GM19397 (cell line): ENCODE results near the gene RRP8.

Experiments used
- ATAC-seq: cut with Tn5 transposase; IDR thresholded peaks from one replicate; pipeline ENCODE4 v1.9.1; 2021; ENCODE audit warnings: mild to moderate bottlenecking, moderate library complexity; ENCODE audit not compliant: unreplicated experiment

Gene RRP8

GRCh38 chr11:6572215-6572614 lies 31.2 kb downstream of the RRP8 start:
- no peak for ATAC-seq

DNA sequence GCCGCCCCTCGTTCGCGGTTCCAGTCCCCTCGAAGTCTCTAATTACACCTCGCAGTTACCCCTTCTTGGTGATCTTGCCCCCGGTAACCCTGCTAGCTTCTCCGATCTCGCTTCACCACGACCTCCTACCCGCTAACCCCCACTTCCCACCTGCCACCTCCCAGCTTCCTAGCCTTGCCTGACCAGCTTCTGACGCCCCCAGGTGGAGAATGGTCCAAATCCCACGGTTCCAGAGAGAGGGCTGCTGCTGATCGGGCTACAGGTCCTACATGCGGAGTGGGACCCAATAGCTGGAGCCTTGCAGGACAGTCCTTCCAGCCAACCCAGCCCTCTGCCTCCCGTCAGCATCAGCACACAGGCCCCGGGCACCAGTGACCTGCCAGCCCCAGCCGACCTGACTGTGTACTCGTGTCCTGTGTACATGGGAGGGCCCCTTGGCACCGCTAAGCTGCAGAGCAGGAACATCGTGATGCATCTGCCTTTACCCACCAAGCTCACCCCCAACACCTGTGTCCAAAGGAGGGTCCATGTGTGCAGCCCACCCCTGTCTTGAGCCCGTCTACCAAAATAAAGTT lies 31.9 kb downstream of the RRP8 start:
- ATAC-seq, result no peak

GRCh38 chr11:6570691-6571427 lies 32.6 kb downstream of the RRP8 start:
- ATAC-seq, result no peak

DNA sequence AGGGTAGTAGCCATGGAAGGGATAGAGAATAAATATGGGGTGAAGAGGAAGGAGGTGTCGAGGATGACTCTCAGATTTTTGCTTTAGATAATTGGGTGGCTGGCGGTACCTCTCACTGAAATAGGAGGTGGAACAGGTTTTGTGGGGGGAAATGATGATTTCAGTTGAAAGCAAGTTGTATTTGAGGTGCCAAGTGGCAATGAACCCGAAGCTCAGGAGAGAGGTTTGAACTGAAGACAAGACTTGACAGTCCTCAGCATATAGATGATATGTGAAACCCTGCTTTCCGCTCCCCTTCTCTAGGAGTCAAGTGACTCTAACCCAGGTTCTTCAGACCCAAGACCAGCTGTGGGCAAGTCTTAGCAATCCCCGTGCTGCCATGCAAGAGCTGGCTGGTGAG lies 33.7 kb downstream of the RRP8 start:
- ATAC-seq, result no peak

GRCh38 chr11:6568191-6568918 lies 35.1 kb downstream of the RRP8 start:
- no peak for ATAC-seq

DNA sequence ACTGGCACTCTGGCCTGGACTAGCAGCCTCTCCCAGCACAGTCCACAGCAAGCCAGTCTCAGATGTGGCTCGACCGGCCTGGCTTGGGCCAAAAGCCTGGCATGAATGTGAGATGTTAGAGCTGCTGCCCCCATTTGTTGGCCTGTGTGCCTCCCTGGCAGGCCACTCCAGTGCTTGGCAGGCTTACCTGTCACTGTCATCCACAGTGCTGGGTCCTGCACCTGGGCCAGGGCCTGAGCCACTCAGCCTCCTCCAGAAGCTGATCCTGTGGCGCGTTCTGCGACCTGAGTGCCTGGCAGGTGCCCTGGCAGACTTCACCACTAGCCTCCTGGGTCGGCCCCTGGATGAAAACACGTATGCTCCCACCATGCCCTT lies 36.1 kb downstream of the RRP8 start:
- no peak for ATAC-seq

DNA sequence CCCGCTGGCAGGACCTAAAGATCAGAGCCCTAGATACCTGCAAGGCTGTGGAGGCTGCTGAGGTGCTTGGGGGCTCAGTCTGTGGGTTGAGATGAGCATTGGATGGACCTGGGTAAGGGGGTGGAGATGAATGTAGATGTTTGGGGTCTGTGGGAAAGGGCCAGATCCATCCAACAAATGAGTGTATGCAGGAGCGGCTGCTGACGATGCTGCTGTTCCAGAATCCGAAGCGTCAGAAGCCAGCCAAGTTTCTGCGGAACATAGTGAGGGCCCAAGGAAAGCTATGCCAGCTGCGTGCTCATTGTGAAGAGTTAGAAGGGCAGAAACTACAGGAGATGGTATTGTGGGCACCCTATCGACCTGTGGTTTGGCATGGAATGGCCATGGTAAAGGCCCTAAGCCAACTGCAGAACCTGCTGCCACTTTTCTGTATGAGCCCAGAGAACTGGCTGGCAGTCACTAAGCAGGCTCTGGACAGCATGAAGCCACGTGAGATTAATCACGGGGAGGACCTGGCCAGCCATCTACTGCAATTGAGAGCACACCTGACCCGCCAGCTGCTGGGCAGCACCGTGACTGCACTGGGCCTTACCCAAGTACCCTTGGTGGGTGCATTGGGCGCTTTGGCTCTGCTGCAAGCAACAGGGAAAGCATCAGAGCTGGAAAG lies 36.6 kb downstream of the RRP8 start:
- ATAC-seq, result no peak

- no peak for ATAC-seq
These were observed 37.3 kb downstream of the RRP8 start for GRCh38 chr11:6565988-6566703.

DNA sequence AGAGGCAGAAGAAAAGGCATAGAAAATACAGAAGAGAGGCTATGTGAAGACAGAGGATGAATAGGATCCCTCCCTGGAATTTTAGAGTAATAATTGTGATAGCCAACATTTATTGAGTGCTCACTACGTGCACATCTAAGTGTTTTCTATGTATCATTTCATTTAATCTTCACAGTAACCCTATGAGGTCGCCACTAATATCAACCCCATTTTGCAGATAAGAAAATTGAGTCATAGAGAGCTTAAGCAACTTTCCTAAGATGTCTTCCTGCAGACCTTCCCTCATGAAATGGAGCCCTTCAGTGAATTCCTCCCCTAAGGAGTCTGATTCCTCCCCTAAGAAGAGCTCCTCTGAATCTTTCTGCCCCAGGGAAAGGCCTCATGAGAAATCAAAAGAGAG lies 38.1 kb downstream of the RRP8 start:
- no peak for ATAC-seq

DNA sequence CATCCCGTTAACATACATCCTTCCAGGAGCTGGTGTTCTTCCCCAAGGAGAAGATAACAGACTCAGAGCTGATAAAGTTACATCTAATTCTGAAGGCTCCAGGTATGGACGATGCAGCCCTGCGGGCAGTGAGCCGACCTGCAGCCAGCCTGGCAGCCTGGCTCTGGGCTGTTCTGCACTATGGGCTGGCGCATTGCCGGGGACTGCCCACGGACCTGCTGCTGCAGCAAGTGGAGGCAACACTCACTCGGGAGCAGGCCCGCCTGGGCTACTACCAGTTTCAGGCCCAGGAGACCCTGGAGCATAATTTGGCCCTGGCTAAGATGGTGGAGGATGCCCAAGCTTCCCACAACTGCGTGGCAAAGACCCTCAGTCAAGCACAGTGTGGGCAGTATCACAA lies 39.7 kb downstream of the RRP8 start:
- ATAC-seq, result no peak

DNA sequence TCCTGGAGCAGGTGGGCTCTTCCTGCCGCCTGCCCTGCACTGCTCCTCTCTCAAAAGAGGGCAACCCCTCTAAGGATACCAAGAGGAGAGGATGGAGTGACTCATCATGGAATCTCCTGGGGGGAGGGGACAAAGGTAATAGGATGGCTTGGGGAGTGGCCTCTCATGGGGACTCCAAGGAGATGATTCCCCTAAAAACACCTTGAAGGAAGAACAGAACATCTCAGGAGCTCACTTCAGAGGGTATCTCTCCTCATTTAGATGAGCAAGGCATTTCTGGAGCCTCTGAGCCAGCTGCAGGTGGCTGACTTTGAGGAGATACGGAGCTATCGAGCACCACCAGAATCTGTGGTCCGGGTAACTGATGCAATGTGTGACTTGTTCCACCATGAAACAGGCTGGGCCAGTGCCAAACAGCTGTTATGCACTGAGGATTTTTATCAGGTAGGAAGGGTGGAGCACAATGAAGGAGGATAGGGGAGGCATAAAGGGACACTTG lies 40.2 kb downstream of the RRP8 start:
- ATAC-seq, result no peak

- no peak for ATAC-seq
These were observed 42.1 kb downstream of the RRP8 start for GRCh38 chr11:6561288-6561687.

- no peak for ATAC-seq
These were observed 44.0 kb downstream of the RRP8 start for GRCh38 chr11:6559369-6559768.

DNA sequence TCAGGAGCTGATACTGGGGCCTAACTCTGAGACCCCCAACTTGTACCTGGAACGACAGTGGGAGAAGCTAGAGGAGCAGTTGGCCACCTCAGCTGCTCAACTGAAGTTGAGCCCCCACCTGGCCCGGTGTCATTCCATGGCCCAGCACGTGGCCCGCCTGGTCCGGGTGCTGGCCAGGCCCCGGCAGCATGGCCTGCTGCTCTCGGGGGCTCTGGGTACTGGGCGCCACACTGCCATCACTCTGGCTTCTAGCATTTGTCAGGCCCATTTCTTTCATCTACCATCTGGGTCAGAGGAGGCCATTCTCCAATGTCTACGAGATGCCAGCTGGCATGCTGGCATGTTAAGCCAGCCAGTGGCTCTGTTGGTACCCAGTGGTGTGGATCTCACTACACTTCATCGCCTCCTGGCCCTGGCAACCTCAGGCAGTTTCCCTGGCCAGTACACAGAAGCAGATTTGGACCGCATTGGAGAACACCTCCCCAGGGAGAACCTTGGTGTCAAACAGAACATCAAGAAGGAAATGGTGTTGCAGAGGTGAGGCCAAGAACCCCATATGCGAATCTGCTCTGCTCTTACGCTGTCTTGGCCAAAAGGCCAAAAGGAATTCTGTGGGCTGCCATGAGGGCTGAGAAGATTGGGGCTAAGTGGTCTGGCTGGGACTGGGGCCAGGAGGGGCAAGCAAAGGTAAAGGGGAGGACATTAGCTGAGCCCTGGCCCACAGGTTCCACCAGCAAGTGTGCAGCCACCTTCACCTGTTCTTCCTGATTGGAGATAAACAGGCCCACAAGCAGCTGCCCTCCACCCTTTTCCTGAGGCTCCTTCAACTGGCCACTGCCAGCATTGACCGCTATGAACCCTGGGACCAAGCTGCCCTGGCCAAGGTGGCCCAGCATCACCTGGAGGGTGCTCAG lies 45.4 kb downstream of the RRP8 start:
- no peak for ATAC-seq

GRCh38 chr11:6557063-6557462 lies 46.4 kb downstream of the RRP8 start:
- no peak for ATAC-seq

- ATAC-seq, result no peak
These were observed 47.1 kb downstream of the RRP8 start for GRCh38 chr11:6556139-6556949.

GRCh38 chr11:6554828-6555706 lies 48.3 kb downstream of the RRP8 start:
- no peak for ATAC-seq

DNA sequence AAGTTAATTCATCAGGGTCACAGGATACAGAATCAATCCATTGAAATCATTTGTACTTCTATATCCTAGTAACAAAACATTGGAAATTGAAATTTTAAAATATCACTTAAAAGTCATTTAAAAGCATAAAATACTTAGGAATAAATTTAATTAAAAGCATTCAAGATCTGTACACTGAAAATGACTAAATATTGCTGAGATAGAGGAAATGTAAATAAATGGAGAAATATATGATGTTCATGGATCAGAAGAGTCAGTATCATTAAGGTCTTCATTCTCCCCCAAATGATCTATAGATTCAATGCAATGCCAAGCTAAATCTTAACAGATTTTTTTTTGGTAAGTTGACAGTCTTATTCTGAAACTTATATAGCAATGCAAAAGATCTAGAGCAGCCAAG lies 49.8 kb downstream of the RRP8 start:
- no peak for ATAC-seq
